Activated CD8-positive, alpha-beta memory T cell treated with anti-CD3 and anti-CD28 coated beads, Interleukin-2, amount 50 U/mL, for 48 hours (primary cell): ENCODE measurements around the gene RAPGEF5.

ENCODE experiments used
- DNase-seq: peaks from one replicate; pipeline ENCODE4 v3.0.0-alpha.2; 2020

Gene RAPGEF5

GRCh38 chr7:22343612-22344011, 13.3 kb downstream of the RAPGEF5 start:
- DNase-seq, result no peak

- no peak for DNase-seq
These were observed 13.9 kb downstream of the RAPGEF5 start for GRCh38 chr7:22343071-22343470.

DNA sequence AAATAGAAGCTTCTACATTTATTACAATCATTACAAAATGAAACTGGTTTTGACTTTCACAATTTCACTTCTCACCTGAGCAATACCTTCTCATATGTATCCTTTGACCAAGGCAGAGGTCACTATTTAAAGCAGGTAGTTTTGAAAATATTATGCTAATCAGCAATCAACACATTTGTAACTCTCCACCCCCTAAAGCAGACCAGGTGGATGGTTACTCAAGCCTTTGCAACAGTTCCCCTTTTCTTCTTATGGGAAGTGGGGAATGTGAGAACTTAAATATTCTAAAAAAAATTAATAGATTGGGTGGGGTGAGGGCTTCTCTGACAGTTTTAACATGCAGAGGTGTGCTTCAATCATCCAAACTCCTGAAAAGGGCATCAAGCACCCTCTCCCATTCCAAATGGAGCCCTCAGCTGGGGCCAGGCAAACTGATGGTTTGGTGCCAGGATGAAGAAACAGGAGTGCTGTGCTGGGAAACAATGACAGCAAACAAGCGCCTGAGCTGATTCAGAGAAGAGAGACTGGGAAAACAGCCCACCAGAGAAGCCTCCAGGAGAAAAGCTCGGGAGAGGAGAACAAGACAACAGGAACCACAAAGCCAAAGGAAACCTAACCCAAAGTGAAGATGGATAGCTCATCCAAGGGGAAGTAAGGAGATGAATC, 17.1 kb downstream of the RAPGEF5 start:
- no peak for DNase-seq

DNA sequence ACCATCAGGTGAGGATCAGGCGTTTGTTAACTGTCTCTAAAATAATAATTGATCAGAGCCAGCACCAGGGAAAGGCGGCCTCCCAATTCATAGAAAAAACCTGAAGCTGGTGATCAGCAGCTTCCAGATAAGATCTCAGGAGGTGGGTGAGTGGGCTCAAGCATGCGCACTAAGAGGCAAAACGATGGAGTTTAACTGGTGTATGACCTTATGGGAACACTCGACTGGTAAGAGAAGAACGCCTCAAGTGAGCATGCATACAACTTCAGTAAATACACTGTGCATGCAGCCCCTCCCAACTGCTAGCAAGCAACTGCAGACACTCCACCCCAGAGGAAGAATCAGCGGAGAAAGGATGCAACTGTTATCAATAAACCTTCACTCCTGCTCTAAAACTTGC, 18.1 kb downstream of the RAPGEF5 start:
- no peak for DNase-seq

DNA sequence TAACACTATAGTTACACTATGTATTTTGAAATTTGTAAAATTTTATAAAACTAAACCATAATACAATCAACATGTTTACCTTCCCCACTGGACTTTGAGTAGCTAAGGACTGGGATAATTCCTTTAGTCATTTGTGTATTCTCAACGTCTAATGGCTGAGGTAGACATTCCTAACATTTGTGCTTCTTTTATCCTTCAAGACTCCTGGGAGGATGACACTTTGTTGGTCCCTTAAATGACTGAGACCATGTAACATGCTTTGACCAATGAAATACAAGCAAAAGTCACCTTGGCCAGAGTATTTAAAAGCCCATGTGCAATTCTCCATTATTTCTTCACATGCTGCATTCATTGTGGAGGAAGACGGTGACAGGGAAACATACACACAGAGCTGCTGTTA, 18.5 kb downstream of the RAPGEF5 start:
- DNase-seq, result no peak

DNA sequence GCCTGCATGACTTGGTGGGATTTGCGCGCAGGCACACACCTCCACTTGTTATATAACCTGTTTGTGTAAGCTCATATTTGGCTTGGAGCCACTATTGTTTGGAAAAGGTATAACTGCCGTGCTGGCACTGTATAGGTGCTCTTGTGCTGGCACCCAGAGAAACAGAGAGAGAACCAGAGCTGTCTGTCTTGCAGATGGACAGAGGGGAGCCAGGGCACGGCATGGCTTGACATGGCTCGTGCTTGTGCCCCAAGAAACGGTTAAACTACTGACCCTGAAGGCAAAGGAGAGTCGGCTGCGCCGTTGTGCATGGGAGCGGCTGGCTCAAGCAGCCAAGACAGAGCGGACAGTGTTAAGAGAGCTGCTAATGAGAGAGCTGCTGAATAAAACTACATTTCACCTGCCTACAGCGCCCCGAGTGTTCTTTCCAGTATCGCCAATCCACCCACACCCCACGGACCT, 23.2 kb downstream of the RAPGEF5 start:
- no peak for DNase-seq

DNA sequence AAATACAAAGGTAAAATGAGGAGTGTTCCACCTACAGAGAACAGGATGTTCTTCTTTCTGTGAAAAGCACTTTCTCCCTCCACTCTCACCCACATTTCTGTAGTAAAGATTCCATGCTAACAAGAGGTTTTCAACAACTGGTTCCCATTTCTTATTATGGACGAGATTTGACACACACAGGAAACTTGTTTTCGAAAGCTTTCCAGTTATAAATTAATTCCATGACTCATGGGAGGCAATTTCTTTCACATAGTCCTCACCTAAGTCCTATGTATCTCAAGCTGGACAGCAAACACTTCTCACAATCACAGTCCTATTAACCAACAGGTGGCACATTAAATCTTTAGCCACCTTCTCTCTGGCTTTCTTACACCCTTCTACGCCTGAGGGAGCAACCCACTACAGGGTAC, 24.5 kb downstream of the RAPGEF5 start:
- DNase-seq, result no peak

- no peak for DNase-seq
These were observed 25.2 kb downstream of the RAPGEF5 start for GRCh38 chr7:22331704-22332103.

DNA sequence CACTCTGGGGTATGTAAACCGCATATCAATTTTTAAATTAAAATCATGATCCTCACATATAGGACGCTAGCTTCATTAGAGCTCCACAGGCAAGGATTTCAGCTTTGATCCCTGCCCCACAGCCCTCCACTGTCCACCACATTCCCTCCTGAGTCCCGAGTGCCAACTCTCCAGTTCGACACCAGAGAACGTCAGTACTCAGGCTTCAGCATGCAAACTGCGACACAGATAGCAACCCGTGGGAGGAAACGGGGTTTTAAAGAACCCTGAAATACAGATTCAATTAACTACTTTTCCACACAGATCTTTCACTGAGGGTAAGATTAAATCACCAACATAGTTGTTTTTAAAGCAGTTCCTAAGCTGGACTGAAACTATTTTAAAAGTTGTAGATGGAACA, 26.1 kb downstream of the RAPGEF5 start:
- no peak for DNase-seq

DNA sequence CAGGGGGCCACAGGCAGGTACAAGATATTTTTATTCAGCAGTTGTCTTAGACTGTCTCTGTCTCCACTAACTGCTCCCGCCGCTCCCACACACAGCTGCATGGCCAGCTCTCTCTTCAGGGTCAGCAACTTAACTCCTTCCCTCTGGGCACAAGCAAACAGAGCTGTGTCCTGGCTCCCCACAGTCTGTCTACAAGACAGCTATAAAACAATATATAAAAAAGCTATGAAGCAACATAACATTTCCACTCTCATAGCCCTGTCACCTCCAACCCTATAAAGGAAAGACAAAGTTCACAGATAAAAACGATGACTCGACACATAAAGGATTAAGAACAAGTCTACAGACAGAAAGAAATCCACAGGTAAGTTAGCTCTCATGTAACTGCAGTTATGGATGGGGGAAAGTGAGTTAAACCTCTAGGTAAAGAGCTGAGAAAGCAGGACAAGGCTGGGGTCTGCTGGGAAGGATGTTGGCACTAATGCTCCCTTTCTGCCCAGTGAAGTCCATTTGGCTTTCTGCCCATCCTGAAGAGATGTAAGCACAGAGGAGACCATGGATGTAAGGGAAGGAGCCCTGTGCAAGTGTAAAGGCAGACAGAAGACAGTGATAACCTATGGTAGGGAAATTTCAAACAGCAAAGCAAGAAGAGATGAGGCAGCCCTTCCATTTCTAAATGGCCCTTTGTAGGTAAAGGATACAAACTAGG, 27.0 kb downstream of the RAPGEF5 start:
- no peak for DNase-seq

DNA sequence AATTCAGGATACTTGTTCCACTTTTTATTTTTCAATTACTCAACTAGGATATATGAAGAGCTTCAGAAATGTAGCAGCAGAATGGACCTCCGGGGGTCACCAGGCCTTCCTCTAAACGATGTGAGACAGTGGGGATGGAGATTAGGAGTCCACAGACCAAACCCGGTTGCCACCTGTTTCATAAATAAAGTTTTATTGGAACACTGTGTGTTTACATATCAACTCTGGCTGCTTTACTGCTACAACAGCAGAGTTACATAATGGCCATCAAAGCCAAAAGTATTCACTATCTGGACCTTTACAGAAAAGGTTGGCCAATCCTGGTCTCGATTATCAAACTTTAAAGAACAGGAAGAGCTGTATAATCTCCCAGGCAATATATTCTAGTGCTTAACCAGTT, 30.8 kb downstream of the RAPGEF5 start:
- no peak for DNase-seq

DNA sequence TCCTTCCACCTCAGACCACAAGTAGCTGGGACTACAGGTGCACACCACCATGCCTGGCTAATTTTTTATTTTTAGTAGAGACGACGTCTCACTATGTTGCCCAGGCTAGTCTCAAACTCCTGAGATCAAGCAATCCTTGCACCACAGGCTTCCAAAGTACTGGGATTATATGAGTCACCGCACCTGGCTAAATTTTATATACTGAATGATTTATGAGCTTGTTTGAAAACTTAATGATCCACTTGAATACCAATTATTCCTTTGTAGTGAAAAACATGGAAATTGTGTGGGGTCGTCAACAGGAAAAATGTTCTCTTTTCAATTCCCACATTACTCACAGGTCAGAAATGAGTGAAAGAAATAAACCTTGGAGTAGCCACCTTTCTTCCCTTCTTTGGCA, 31.3 kb downstream of the RAPGEF5 start:
- DNase-seq, result no peak

DNA sequence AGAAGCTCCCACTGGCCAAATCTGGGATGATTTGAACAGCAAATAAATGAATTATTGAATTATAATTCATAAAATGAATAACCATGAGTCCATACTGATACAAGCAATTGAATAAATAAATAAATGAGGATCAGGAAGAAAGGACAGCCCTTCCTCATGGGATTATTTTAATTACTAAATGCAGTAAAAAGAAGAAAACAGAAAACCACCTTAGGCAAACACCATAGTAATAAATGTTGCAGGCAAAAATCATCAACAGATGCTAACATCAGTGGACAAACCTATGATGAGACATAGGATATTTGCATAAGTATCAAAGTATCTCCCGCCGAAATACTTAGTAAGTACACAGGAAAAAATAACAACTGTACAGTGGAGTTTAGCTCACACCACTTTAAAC, 33.2 kb downstream of the RAPGEF5 start:
- DNase-seq, result no peak

DNA sequence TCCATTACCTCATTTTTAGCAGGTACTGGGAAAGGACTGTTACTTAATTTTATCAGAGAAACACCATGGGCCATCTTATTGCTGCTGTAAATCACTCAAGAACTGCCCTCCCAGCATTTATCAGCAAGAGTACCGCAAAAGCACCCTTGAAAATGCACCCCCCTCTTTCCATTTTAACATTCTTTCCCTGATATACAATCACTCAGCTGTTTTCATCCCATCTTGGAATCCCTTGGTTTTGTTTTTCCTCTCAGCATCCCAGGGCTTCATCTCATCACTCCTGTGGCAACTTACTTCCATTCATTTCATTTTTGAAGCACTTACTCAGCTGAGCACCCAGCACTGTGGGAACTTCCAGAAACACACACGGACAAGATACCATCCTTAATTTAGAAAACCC, 36.5 kb downstream of the RAPGEF5 start:
- no peak for DNase-seq

DNA sequence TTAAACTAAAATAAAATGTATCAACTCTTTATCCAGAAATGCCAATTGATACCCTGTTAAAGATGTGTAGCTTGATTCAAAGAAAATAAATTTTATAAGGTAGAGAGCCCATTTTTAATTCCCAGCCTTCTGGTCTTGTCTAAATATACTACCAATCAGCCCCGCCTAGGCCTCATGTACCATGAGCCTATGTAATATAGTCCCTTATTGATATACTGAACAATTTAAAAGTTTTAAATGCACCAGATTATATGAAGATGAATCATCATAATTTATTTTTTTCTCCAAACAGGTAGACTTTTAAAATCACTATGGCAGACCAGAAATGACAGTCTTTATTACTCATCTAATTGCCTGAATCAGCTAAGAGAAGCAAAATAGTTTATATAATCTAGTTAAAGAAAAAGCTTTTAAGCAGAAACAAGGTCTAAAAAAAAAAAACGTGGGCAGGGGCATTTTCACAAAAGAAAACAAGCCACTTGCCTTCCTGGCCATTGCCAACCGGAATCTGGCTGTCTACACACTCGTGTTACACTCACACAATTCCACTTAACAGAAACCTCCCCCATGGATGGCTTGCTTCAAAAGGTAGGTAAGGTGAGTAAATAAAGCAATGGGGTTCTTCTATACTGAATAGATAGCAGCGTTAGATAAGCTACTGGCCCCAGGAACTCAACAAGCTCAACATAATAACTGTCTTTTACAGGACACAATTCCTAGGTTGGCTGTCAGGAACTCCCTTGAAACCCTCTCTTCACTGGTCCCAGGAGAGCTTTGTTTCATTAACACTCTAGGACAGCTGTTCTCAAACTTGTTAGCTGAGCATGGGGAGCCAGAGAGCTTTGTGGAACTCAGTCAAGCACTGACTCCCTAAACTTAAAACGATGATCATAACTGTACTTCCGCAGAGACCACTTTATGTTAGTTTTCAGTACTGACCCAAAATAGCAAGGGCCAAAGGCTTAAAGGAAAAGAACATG, 37.2 kb downstream of the RAPGEF5 start:
- DNase-seq, result no peak

GRCh38 chr7:22318376-22318775, 38.6 kb downstream of the RAPGEF5 start:
- no peak for DNase-seq

GRCh38 chr7:22317632-22318031, 39.3 kb downstream of the RAPGEF5 start:
- DNase-seq, result no peak

GRCh38 chr7:22316914-22317313, 40.0 kb downstream of the RAPGEF5 start:
- DNase-seq, result no peak

- no peak for DNase-seq
These were observed 49.1 kb downstream of the RAPGEF5 start for GRCh38 chr7:22307816-22308215.

- DNase-seq, result no peak
These were observed 51.2 kb downstream of the RAPGEF5 start for GRCh38 chr7:22305706-22306105.

- no peak for DNase-seq
These were observed 54.0 kb downstream of the RAPGEF5 start for GRCh38 chr7:22302951-22303423.

- no peak for DNase-seq
These were observed 54.8 kb downstream of the RAPGEF5 start for GRCh38 chr7:22302193-22302592.

- DNase-seq, result no peak
These were observed 55.2 kb downstream of the RAPGEF5 start for GRCh38 chr7:22301790-22302189.
